DOHH2 (cell line): ENCODE data around the gene BTBD7.
A peak's percentile ranks its signal among the peaks of the same experiment; 100 is the strongest.

Experiments used
- H3F3A ChIP-seq: fragments of 200-600 bp; sonication (generic), shearing (Covaris generic); 2 replicates; pipeline ENCODE4 v1.6.0; 2016; ENCODE audit warnings: antibody characterized with exemption, mild to moderate bottlenecking; ENCODE audit not compliant: control insufficient read depth, insufficient read depth
- H3K27ac ChIP-seq: fragments of 200-600 bp; sonication (generic); 2 replicates; pipeline ENCODE4 v1.5.1; 2014; ENCODE audit warnings: low read depth, mild to moderate bottlenecking, low read length, moderate library complexity
- H3K27me3 ChIP-seq: fragments of 200-600 bp; sonication (generic); 2 replicates; pipeline ENCODE4 v1.6.1; 2014; ENCODE audit warnings: mild to moderate bottlenecking, low read length, mixed read lengths; ENCODE audit not compliant: control insufficient read depth
- H3K36me3 ChIP-seq: fragments of 200-600 bp; sonication (generic); 2 replicates; pipeline ENCODE4 v1.6.1; 2014; ENCODE audit warnings: mild to moderate bottlenecking, low read length, moderate library complexity, mixed read lengths; ENCODE audit not compliant: control insufficient read depth
- H3K4me1 ChIP-seq: fragments of 200-600 bp; sonication (generic); 2 replicates; pipeline ENCODE4 v1.6.1; 2014; ENCODE audit warnings: mild to moderate bottlenecking, low read length, mixed read lengths; ENCODE audit not compliant: control insufficient read depth
- H3K4me2 ChIP-seq: fragments of 200-600 bp; sonication (generic); 2 replicates; pipeline ENCODE4 v1.6.0; 2014; ENCODE audit warnings: mild to moderate bottlenecking, low read length, moderate library complexity
- H3K4me3 ChIP-seq: fragments of 200-600 bp; sonication (generic); 2 replicates; pipeline ENCODE4 v1.5.1; 2014; ENCODE audit warnings: mild to moderate bottlenecking, low read length, mixed read lengths
- H3K79me2 ChIP-seq: fragments of 200-600 bp; sonication (generic); 2 replicates; pipeline ENCODE4 v1.6.1; 2014; ENCODE audit warnings: mild to moderate bottlenecking, low read length, mixed read lengths; ENCODE audit not compliant: control insufficient read depth
- H3K9me2 ChIP-seq: fragments of 200-600 bp; sonication (generic); replicated peaks from 2 replicates; pipeline ENCODE4 v1.6.1; 2014; ENCODE audit warnings: mild to moderate bottlenecking, low read length, mixed read lengths; ENCODE audit not compliant: control insufficient read depth
- H3K9me3 ChIP-seq: fragments of 200-600 bp; sonication (generic); 2 replicates; pipeline ENCODE4 v1.6.1; 2014; ENCODE audit warnings: antibody characterized with exemption, low read length, mixed read lengths; ENCODE audit not compliant: control insufficient read depth, insufficient read depth
- H4K20me1 ChIP-seq: fragments of 200-600 bp; sonication (generic); 2 replicates; pipeline ENCODE4 v1.6.0; 2014; ENCODE audit warnings: low read depth, mild to moderate bottlenecking, antibody characterized with exemption, low read length, moderate library complexity; ENCODE audit not compliant: control insufficient read depth, insufficient read depth
- EZH2phosphoT487 ChIP-seq: fragments of 200-600 bp; sonication (generic); IDR thresholded peaks from 2 replicates; pipeline ENCODE4 v1.6.1; 2017; ENCODE audit warnings: borderline replicate concordance, mild to moderate bottlenecking, antibody characterized with exemption, low read length, moderate library complexity, mixed read lengths
- TF ChIP-seq, protein P1 (sequence below): fragments of 200-600 bp; sonication (generic); IDR thresholded peaks from one replicate; pipeline ENCODE4 v1.5.1; 2014; ENCODE audit warnings: antibody characterized with exemption, mild to moderate bottlenecking, low read depth, low read length; ENCODE audit not compliant: poor library complexity, severe bottlenecking

BTBD7 gene, protein sequence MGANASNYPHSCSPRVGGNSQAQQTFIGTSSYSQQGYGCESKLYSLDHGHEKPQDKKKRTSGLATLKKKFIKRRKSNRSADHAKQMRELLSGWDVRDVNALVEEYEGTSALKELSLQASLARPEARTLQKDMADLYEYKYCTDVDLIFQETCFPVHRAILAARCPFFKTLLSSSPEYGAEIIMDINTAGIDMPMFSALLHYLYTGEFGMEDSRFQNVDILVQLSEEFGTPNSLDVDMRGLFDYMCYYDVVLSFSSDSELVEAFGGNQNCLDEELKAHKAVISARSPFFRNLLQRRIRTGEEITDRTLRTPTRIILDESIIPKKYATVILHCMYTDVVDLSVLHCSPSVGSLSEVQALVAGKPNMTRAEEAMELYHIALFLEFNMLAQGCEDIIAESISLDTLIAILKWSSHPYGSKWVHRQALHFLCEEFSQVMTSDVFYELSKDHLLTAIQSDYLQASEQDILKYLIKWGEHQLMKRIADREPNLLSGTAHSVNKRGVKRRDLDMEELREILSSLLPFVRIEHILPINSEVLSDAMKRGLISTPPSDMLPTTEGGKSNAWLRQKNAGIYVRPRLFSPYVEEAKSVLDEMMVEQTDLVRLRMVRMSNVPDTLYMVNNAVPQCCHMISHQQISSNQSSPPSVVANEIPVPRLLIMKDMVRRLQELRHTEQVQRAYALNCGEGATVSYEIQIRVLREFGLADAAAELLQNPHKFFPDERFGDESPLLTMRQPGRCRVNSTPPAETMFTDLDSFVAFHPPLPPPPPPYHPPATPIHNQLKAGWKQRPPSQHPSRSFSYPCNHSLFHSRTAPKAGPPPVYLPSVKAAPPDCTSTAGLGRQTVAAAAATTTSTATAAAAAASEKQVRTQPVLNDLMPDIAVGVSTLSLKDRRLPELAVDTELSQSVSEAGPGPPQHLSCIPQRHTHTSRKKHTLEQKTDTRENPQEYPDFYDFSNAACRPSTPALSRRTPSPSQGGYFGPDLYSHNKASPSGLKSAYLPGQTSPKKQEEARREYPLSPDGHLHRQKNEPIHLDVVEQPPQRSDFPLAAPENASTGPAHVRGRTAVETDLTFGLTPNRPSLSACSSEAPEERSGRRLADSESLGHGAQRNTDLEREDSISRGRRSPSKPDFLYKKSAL

DNA sequence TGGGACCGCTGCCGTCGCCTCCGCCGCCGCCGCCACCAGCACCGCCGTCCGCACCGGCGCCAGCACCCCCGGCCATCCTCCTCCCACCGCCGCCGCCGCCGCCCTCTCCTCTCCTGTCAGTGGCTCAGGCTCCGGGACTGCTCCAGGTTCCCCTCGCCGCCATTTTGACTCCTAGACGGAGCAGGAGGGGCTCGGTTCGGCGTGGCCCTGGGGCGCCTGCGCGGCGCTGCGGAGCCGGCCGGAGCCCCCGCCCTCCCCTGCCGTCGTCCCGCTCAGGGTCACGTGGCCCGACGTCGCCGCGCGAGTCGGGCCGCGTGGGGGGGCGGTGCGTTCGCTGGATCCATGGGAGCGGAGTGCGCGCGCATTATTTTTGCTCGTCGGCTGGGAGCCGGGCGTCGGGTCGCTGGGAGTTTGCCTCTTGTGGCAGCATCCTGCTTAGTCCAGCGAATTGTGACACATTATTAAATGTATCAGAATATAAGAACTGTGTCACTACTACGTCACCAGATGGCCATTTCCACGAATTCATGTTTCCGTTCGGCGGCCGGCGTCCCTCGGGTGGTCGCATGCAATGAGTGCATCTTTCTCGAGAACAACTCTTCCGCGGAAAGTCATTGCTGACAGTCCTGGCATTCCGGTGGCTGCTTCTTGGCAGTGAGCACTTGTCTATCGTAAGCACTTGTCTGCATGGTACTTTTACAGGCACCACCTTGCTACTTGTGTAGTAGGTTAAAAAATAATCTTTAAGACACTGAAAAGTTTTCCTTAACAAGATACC lies at the start of gene BTBD7:
TSS of gene BTBD7 (minus strand) at position 184 of the 778 bp plus-strand sequence. CDS start 36,985 bp downstream, outside the sequence.
- peaks cover 62% of the 10 kb centered on the region for H3K79me2 ChIP-seq
- no peaks in the 10 kb centered on the region for H3K27me3 ChIP-seq
- peak within 1 kb of the TSS; percentile 91 for H3K4me3 ChIP-seq
- H4K20me1 ChIP-seq = peaks cover 15% of the 10 kb centered on the region; the same call in 1 of the 2 replicates
- H3K4me2 ChIP-seq = peak within 1 kb of the TSS; percentile 74
- H3K9me2 ChIP-seq = no peaks in the 10 kb centered on the region; the same call in 1 of the 2 replicates
- 0 out of 2 replicates have a peak, but pooled peaks cover 5% of the 10 kb centered on the region for H3K36me3 ChIP-seq
- H3K27ac ChIP-seq = peak within 1 kb of the TSS; percentile 64
- H3K4me1 ChIP-seq = peaks cover 35% of the 10 kb centered on the region
- TF ChIP-seq, protein P1, sequence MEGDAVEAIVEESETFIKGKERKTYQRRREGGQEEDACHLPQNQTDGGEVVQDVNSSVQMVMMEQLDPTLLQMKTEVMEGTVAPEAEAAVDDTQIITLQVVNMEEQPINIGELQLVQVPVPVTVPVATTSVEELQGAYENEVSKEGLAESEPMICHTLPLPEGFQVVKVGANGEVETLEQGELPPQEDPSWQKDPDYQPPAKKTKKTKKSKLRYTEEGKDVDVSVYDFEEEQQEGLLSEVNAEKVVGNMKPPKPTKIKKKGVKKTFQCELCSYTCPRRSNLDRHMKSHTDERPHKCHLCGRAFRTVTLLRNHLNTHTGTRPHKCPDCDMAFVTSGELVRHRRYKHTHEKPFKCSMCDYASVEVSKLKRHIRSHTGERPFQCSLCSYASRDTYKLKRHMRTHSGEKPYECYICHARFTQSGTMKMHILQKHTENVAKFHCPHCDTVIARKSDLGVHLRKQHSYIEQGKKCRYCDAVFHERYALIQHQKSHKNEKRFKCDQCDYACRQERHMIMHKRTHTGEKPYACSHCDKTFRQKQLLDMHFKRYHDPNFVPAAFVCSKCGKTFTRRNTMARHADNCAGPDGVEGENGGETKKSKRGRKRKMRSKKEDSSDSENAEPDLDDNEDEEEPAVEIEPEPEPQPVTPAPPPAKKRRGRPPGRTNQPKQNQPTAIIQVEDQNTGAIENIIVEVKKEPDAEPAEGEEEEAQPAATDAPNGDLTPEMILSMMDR = no peak
- TF ChIP-seq EZH2phosphoT487 = no peak
- H3F3A ChIP-seq = peaks cover 8% of the 10 kb centered on the region; the same call in 1 of the 2 replicates
- H3K9me3 ChIP-seq = peaks cover 17% of the 10 kb centered on the region; the same call in 1 of the 2 replicates

DNA sequence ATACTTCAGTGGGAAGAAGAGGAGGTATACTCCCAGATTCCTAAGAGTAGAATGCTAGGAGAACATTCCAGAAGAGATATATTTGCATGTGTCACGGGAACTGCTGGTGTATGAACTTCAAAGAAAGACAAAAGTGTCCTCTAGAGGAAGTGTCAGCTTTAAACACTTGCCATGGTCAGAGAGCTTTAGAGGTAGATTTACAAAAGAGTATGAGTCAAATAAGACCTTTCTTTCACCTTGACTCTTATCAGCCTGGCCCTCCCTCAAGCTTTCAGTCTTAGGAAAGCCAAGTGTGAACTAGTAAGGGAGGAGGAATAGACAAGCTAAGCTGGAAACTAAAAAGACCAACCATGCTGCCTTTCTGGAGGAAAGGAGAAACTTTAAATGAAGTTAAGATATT lies 48.8 kb upstream of the BTBD7 start:
- Histone ChIP-seq H3K9me2 (no peaks in the 10 kb centered on the region), H3K4me1 (no peaks in the 10 kb centered on the region), H4K20me1 (no peaks in the 10 kb centered on the region), H3K27me3 (no peaks in the 10 kb centered on the region), H3K9me3 (no peaks in the 10 kb centered on the region), H3K4me3 (no peak overlapping the region), H3K4me2 (no peak overlapping the region), H3F3A (no peaks in the 10 kb centered on the region), H3K79me2 (no peaks in the 10 kb centered on the region), H3K36me3 (no peaks in the 10 kb centered on the region), H3K27ac (no peak overlapping the region)
- TF ChIP-seq EZH2phosphoT487 = no peak
- TF ChIP-seq, protein P1 = no peak

DNA sequence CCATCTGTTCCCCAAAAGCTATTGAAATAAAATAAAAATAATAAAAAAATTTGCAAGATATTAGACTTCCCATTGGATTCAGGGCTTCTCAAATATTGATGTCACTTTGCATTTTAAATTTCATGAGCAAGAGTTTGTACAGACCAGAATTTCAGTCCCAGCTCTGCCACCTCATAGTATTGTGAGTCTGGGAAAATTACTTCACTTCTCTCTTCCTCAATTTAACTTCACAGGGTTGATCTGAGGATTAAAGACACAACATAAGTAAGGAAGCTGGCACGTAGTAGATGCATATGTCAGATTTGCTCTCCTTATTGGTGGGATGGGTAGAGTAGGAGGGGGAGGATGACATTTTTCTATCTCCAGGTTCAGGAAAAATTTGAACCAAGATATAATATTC lies 47.0 kb upstream of the BTBD7 start:
- no peaks in the 10 kb centered on the region for H3K9me3 ChIP-seq
- H3K36me3 ChIP-seq = no peaks in the 10 kb centered on the region
- no peaks in the 10 kb centered on the region for H3K79me2 ChIP-seq
- H3K27ac ChIP-seq = no peak overlapping the region
- TF ChIP-seq, protein P1 = no peak
- no peak for TF ChIP-seq EZH2phosphoT487
- H3F3A ChIP-seq = no peaks in the 10 kb centered on the region
- no peak overlapping the region for H3K4me3 ChIP-seq
- peaks cover 13% of the 10 kb centered on the region for H3K4me1 ChIP-seq
- no peak overlapping the region for H3K4me2 ChIP-seq
- H4K20me1 ChIP-seq = no peaks in the 10 kb centered on the region
- H3K9me2 ChIP-seq = no peaks in the 10 kb centered on the region
- no peaks in the 10 kb centered on the region for H3K27me3 ChIP-seq
